Neuronal stem cell (in vitro differentiated cells): ENCODE data around the gene TRIM66. TPM values are rescaled to one million over a fixed set of nuclear protein-coding genes. Genes with fewer than 3 reads are reported as not detected.

Experiments used
- small RNA-seq: library from polyadenylated mRNA; stranded (forward); fragments of <200 nt; extraction: miRNeasy Mini kit (QIAGEN cat#:217004); gene quantifications from one replicate; pipeline ENCODE3, GENCODE V24; 2013; ENCODE audit not compliant: insufficient read depth

TRIM66 gene

Small RNA genes within 50 kb of the gene (small RNA-seq; reads per million reads assigned to genes)
- gene SNORA3A: not detected
- gene SNORA3B: 9.5 reads per million, percentile 54 among the genes with 10 or more reads in this experiment
